ENCODE results near the gene CPA4.
"Not testable (repeated sequence)": the region's sequence is repeated elsewhere in the genome, so short reads cannot be mapped to it uniquely, and the experiment has no call there.

Gene CPA4

DNA sequence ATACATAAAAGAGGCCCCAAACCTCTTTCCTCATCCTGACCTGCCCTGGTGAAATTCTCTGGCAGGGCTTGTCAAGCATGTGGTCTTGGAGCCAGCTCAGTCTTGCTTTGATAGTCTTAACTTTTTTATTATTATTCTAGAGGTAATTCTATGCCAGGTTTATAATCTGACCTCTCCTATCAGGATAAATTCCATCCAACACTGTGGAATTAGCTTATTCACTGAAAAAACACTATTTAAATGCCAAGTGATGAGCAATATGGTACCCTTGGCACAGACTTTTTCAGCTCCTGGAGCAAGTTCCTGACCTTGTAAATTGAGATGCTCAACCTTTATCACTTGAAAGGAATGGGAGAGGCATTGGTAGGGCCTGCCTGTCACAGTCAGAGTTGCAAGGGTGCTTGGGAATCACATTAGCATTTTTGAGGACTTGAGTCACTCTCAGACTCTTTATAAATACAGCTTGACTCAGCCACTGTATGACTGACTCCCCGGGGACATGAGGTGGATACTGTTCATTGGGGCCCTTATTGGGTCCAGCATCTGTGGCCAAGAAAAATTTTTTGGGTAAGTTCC lies at the start of gene CPA4:
TSS of gene CPA4 (plus strand) at position 480 of the 576 bp plus-strand sequence. CDS start at position 500, 20 bp downstream.
- no peak for DNase-seq

DNA sequence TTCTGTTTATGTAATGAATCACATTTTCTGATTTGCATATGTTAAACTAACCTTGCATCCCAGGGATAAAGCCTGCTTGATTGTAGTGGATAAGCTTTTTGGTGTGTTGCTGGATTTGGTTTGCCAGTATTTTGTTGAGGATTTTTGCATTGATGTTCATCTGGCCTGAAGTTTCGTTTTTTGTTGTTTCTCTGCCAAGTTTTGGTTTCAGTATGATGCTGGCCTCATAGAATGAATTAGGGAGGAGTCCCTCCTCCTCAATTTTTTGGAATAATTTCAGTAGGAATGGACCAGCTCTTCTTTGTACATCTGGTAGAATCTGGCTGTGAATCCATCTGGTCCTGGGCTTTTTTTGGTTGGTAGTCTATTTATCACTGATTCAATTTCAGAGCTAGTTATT lies 49.5 kb upstream of the CPA4 start:
- not testable (repeated sequence) for DNase-seq

GRCh38 chr7:130246491-130246890 lies 46.5 kb upstream of the CPA4 start:
- DNase-seq: not testable (repeated sequence)

GRCh38 chr7:130248842-130249241 lies 44.1 kb upstream of the CPA4 start:
- not testable (repeated sequence) for DNase-seq

DNA sequence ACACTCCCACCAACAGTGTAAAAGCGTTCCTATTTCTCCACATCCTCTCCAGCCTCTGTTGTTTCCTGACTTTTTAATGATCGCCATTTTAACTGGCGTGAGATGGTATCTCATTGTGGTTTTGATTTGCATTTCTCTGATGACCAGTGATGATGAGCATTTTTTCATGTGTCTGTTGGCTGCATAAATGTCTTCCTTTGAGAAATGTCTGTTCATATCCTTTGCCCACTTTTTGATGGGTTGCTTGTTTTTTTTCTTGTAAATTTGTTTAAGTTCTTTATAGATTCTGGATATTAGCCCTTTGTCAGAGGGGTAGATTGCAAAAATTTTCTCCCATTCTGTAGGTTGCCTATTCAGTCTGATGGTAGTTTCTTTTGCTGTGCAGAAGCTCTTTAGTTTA lies 43.3 kb upstream of the CPA4 start:
- DNase-seq: not testable (repeated sequence)

GRCh38 chr7:130254555-130254954 lies 38.4 kb upstream of the CPA4 start:
- DNase-seq: no peak

DNA sequence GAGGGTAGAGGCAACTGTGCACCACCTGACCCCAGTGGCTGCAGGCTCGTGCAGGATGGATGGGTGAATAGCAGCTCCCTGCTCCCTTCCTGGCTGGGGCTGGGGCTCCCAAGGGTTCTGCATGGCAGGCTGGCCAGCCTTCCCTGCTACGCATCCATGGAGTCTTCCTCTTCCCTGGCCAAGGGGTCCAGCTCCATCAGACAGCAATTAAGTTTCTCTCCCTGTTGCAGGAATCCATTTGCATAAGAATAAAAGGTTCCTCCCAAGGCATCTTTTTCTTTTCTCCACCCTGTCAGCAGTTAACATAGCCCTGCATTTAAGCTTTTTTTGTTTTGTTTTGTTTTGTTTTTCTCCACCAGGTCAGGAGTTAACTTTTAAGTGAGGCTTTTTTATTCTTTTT lies 36.3 kb upstream of the CPA4 start:
- no peak for DNase-seq

- DNase-seq: no peak
These were observed 34.4 kb upstream of the CPA4 start for GRCh38 chr7:130258494-130259078.

DNA sequence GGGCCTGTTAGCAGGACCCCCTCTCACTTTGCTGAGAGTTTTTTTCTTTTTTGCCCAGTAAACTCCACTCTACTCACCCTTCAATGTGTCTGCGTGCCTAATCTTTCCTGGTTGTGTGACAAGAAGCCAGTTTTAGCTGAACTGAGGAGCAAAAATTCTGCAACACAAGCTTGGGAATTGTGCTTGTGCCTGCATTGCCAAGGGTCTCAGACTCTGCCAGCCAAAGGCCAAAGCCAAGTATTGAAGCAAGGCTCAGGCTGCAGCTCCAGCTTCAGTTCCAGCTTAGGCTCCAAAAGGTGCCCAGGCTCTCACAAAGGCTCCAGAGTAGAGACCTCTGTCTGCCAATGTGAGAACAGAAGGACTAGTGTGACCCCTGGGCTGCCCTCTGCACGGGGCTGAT lies 30.5 kb upstream of the CPA4 start:
- no peak for DNase-seq

DNA sequence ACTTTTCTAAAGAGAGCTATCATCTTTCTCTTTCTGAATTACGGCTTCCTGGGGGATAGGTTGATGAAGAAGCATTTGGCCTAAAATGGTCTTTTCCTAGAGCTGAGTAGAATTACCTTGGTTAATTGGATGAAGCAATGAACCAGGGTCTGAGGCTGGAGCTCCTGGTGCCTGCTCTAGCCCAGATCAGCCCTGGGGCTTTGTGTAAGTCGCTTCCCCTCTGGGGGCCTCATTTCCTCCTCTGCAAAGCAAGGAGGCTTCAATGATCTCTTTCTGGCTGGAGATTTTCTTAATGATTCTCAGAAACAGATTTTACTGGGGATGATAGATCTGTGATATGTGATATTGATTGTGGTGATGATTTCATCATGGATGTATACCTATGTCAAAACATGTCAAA lies 29.8 kb upstream of the CPA4 start:
- no peak for DNase-seq

GRCh38 chr7:130266258-130266960 lies 26.6 kb upstream of the CPA4 start, which contains the start of gene CPA2:
TSS of gene CPA2 (plus strand) at chr7:130266863. CDS start at chr7:130266882, 19 bp downstream.
- DNase-seq: no peak

GRCh38 chr7:130266961-130267321 lies 26.0 kb upstream of the CPA4 start:
- DNase-seq: no peak

DNA sequence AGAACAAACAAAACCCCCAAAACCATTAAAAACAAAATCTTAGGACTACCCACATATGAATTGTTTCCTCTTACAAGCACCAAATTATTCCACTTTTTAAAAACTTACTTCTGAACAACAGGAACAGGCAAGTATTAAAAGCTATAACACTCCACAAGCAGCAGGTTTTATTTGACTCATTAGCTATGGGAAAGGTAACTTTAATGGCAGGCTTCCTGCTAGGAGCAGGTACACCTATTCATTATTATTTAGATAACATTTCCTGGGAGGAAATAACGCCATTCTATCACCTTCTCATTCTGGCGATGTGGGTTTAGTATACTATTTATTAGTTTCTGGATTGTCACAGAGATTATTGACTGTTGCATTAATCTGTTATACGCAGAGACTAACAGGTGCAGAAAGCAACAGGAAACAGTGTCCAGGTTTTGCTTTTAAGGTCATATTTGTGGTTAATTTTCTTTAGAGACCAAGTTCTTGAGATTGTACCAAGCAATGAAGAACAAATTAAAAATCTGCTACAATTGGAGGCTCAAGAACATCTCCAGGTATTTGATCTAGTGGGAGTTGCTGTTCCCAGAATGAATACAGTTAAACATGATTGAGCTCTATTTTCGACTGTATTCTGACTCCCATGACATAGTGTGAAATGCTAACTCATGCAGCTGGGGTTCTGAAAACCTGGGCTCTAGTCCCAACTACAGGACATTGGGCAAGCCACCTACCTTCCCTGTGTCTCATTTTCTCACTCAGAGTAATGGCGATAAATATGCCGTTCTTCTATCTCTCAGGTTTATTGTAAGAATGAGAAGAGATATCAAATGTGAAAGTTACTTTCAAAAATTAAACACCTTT lies 24.3 kb upstream of the CPA4 start:
- DNase-seq: no peak

DNA sequence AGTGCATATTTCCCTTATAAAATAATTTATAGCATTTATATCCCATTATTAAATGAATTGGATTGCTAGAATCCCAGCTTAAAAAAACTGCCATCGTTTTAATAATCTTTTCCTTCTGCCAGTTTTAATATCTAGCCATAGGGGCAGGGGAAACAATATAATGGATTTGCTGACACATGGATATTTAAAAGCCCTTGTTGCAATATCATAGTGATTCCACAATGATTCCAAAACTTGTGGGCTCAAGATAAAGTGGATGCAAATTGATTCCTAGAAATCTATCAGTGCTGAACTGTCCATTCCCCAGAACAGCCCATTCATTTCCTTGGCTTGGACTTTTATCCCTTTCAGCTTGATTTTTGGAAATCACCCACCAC lies 23.7 kb upstream of the CPA4 start:
- no peak for DNase-seq

GRCh38 chr7:130270947-130271800 lies 21.8 kb upstream of the CPA4 start:
- DNase-seq: no peak

DNA sequence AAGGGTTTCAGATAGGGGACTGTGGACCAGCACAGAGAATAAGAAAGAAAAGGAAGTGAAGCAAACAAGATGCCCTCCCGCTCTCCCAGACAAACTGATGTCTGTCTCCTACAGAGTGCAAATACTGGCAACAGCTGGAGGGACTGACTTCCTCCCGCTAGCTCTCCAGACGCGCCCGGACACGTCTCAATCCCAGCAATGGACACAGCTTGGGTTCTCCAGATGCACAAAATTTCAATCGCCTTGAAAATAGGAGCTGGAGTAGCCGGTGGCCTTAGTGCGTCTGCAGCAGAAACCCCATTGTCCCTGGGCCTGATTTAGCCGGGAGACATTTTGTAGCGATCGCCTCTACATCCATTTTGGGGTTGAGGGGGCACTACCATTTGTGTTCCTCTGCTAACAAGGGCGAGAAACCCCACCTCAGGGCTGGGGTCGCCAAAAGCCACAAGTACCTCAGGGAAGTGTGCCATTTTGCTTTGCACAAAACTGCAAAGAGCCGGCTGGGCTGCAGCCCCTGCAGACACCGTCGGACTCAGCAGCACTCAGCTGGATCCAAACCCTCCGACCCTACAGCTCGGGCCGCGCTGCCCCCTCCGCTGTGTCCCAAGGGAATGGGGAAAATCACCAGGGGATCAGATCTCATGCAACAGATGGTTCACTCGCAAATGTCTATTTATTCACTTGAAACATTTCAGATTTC lies 20.4 kb upstream of the CPA4 start:
- no peak for DNase-seq

DNA sequence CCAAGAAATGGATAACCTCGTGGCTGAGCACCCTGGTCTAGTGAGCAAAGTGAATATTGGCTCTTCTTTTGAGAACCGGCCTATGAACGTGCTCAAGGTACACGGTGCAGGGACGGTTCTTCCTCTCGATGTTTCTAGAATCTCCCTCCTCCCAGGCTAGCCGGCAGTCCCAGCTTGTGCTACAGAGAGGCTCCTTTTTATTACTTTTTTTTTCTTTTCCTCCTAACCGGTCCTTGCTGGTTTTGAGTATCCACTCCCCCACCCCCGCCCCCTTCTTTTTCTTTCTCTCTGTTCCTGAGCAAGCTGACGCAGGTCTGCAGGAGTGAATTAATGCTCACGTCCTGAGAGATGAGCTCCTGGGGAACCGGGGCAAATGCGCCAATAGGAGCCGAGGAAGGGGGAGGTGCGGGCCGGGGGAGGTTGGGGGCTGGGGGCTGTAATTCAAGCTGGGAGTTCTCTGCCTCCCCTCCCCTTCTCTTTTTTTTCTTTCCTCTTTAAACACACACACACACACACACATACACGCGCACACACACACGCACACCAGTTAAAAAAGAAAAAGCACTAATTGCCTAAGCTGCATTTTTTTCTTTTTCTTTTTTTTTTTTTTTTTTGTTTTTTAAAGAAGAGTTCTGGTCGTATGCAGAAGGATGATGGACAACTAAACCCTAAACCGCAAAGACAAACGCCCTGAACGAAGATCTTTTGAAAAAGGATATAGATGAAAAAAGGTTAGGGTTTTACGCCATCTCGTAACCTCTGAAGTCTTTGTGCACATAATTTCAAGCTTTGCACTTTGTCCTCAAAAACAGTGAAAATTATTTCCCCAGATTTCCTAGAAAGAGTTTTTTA lies 19.7 kb upstream of the CPA4 start:
- no peak for DNase-seq

- no peak for DNase-seq
These were observed 19.1 kb upstream of the CPA4 start for GRCh38 chr7:130273933-130274255.

DNA sequence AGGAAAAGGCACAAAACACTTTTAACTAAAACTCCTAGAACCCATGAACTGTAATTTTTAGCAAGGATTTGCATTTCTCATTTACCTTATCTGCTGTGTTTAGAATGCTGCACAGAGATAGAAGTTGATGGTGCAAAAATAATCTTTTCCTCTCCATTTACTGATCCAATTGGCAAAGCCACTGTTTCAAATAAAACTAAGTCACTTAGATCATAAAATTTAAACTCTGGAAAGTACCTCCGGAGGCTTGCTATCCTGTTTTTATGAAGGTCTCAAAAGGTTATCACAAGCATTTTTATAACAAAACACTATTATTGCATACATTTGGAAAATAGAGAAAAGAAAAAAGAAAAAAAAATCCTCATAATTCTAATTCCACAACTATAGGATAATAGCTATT lies 18.7 kb upstream of the CPA4 start:
- no peak for DNase-seq

GRCh38 chr7:130274983-130275591 lies 17.9 kb upstream of the CPA4 start:
- no peak for DNase-seq
